LNCAP (cell line): ENCODE results near the gene LCN12.

Source experiments
- TF ChIP-seq, protein P1 (sequence below): fragments of 450-650 bp; IDR thresholded peaks from 2 replicates; pipeline ENCODE4 v1.5.1; 2017; ENCODE audit warnings: mild to moderate bottlenecking

The LCN12 gene

DNA sequence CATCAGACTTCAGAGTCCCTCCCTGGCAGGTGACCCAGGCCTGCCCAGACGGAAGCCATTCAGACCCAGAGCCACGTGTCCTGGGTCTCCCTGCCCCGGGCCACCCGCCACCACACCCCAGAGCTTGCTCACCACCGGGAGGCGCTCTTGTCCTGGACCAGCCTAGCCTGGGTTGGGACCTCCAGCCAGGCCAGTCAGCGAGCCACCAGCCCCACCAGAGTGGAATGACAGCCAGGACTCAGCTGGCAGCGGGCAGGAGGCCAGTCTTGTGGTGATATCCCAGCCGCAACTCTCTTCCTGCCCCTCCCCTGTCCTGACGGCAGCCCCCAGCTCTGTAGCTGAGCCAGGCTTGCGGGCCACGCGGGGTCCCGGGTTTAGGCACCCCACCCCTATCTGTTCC lies 23.6 kb downstream of the LCN12 start:
- TF ChIP-seq, protein P1, sequence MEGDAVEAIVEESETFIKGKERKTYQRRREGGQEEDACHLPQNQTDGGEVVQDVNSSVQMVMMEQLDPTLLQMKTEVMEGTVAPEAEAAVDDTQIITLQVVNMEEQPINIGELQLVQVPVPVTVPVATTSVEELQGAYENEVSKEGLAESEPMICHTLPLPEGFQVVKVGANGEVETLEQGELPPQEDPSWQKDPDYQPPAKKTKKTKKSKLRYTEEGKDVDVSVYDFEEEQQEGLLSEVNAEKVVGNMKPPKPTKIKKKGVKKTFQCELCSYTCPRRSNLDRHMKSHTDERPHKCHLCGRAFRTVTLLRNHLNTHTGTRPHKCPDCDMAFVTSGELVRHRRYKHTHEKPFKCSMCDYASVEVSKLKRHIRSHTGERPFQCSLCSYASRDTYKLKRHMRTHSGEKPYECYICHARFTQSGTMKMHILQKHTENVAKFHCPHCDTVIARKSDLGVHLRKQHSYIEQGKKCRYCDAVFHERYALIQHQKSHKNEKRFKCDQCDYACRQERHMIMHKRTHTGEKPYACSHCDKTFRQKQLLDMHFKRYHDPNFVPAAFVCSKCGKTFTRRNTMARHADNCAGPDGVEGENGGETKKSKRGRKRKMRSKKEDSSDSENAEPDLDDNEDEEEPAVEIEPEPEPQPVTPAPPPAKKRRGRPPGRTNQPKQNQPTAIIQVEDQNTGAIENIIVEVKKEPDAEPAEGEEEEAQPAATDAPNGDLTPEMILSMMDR = no peak

DNA sequence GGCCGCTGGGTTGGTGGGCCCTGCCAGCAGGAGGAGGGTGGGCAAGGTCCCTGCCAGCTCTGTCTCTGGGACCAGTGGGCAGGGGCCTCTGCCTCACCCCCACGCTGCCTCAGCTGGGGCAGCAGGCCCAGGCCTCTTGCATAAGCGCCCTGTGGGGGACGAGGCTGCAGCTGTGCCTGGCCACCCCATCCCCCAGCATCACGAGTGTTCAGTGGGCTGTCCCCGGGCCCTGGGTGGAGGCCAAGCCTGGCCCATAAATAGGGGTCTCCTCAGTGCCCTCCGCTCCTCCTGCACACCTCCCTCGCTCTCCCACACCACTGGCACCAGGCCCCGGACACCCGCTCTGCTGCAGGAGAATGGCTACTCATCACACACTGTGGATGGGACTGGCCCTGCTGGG lies 25.1 kb downstream of the LCN12 start, which contains the start of gene PTGDS:
TSS of gene PTGDS (plus strand) at position 282 of the 400 bp plus-strand sequence. CDS start at position 357, 75 bp downstream.
- TF ChIP-seq, protein P1 = no peak

DNA sequence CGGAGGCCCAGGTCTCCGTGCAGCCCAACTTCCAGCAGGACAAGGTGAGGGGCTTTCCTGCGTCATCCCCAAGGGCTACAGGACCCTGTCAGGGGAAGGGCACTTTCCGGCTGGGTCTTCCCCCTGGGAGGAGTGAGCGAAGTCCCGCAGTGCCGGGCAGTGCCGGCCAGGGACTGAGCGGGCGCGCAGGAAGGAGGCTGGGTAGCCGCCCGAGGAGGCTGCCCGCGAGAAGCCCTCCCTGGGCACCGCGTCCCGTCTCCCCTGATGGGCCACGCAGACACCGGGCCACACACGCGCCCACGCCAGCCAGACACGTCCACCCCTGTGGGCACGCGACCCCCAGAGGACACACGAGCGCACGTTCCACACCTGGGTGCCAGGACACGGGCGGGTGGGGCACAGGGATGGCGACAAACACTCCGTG lies 25.6 kb downstream of the LCN12 start:
- TF ChIP-seq, protein P1 = no peak

DNA sequence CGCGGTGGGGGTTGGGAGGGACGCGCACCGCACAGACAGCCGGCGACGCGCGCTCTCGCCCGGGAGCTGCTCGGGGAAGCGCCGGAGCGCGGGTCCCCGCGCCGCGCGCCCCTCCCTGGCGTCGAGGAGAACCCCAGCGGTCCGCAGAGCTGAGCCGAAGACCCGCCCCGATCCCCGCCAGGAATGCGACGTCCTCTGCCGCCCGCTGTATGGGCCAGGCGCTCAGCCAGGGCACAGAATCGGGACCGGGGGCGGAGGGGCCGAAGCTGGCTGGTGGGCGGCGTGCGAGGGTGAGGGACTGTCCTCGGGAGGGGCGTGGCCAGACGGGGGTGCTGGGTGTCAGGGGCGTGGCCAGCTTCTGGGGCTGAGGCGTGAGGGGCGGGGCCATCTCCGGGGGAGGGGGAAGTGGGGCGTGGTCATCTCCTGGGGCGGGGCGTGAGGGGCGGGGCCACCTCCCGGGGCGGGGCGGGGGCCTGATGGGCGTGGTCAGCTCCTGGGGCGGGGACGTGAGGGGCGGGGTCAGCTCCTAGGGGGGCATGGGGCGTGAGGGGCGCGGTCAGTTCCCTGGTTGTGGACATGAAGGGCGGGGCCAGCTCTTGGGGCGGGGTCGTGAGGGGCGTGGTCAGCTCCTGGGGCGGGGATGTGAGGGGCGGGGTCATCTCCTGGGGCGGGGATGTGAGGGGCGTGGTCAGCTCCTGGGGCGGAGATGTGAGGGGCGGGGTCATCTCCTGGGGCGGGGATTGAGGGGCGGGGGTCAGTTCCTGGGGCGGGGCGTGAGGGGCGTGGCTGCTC lies 26.2 kb downstream of the LCN12 start:
- TF ChIP-seq, protein P1 = no peak

DNA sequence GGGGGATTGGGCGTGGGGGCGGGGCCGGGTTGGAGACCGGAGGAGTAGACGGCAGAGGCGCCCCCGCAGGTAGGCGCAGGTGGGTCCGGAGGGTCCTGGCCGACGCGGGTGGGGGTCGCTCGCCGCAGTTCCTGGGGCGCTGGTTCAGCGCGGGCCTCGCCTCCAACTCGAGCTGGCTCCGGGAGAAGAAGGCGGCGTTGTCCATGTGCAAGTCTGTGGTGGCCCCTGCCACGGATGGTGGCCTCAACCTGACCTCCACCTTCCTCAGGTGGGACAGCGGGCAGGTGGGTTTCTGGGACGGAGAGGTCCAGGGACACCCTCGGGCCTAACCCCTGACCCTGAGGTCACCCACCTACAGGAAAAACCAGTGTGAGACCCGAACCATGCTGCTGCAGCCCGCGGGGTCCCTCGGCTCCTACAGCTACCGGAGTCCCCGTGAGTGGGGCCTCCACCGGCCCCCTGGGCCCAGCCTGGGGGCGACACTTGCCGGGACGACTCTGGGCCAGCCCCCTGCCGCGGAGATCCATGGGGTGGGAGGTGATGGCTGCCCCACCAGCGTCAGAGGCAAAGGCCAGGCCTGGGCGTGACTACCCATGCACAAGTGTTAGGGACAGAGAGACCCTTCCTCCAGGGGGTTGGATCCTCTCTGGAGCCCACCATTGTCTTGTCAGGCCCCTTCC lies 26.9 kb downstream of the LCN12 start:
- TF ChIP-seq, protein P1 = no peak

DNA sequence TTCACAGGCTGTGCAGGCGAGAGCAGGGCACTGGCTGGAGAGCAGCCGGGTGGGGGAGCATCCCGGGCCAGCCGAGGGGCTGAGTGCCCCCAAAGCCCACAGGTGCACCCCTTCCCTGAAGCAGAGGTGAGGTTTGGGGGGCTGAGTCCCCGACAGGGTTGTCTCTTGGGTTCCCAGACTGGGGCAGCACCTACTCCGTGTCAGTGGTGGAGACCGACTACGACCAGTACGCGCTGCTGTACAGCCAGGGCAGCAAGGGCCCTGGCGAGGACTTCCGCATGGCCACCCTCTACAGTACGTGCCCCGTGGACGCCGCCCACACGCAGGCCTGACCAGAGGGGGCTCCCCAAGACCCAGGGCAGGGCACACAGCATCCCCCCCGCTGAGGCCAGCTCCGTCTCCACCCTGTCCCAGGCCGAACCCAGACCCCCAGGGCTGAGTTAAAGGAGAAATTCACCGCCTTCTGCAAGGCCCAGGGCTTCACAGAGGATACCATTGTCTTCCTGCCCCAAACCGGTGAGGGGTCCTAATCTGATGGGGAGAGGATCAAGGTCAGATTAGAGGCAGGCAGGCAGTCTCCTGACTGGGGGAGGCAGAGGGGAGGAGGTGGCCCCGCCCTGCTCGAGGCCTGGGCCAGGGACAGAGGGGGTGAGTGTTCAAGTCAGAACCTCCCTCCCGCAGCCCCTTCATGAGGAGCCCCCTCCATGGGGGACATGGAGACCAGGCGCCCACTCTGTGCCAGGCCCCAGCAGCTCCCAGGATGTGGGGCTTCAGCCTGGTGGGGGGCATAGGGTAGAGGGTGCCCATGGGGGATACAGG lies 27.9 kb downstream of the LCN12 start:
- TF ChIP-seq, protein P1 = no peak
